Neuronal stem cell (in vitro differentiated cells): ENCODE measurements around the gene CC2D2A. TPM values are rescaled to one million over a fixed set of nuclear protein-coding genes. Genes with fewer than 3 reads are reported as not detected.

ENCODE experiments used
- small RNA-seq: library from polyadenylated mRNA; stranded (forward); fragments of <200 nt; extraction: miRNeasy Mini kit (QIAGEN cat#:217004); gene quantifications from one replicate; pipeline ENCODE3, GENCODE V24; 2013; ENCODE audit not compliant: insufficient read depth

CC2D2A gene

Small RNAs within 50 kb of the gene (small RNA-seq; reads per million reads assigned to genes)
- gene AC007016.1, result not detected
